ENCODE measurements around the gene HBZ.
"Not testable (repeated sequence)": the region's sequence is repeated elsewhere in the genome, so short reads cannot be mapped to it uniquely, and the experiment has no call there.

Gene HBZ

GRCh38 chr16:165539-166374 is 13.3 kb downstream of the HBZ start, which contains the start of gene HBM:
Gene HBM (plus strand): TSS chr16:165978. CDS start chr16:165998, 20 bp downstream.
- no peak for DNase-seq

GRCh38 chr16:166375-167121 is 14.1 kb downstream of the HBZ start:
- DNase-seq: no peak

GRCh38 chr16:167122-167690 is 14.8 kb downstream of the HBZ start:
- DNase-seq: no peak

- DNase-seq: no peak
Observed at GRCh38 chr16:168424-168823, 16.0 kb downstream of the HBZ start.

GRCh38 chr16:169014-169413 is 16.6 kb downstream of the HBZ start:
- DNase-seq: no peak

GRCh38 chr16:170088-170507 is 17.7 kb downstream of the HBZ start:
- not testable (repeated sequence) for DNase-seq

GRCh38 chr16:170788-171187 is 18.3 kb downstream of the HBZ start:
- DNase-seq: no peak

GRCh38 chr16:172374-172941 is 20.0 kb downstream of the HBZ start, which contains the start of gene HBA2:
Gene HBA2 (plus strand): TSS chr16:172876. CDS start chr16:172913, 37 bp downstream.
- not testable (repeated sequence) for DNase-seq

- DNase-seq: not testable (repeated sequence)
Observed at GRCh38 chr16:173211-173854, 20.9 kb downstream of the HBZ start.

- DNase-seq: not testable (repeated sequence)
Observed at GRCh38 chr16:173928-174769, 21.7 kb downstream of the HBZ start.

GRCh38 chr16:175011-175949 is 22.8 kb downstream of the HBZ start:
- DNase-seq: no peak

GRCh38 chr16:176006-176405 is 23.6 kb downstream of the HBZ start:
- DNase-seq: not testable (repeated sequence)

- not testable (repeated sequence) for DNase-seq
Observed at GRCh38 chr16:176477-177382, 24.3 kb downstream of the HBZ start, which contains the start of gene HBA1. Gene HBA1 (plus strand): TSS chr16:176680. CDS start chr16:176717, 37 bp downstream.

- DNase-seq: no peak
Observed at GRCh38 chr16:177394-177822, 25.0 kb downstream of the HBZ start.

- no peak for DNase-seq
Observed at GRCh38 chr16:177981-178667, 25.7 kb downstream of the HBZ start.

GRCh38 chr16:178668-179015 is 26.2 kb downstream of the HBZ start:
- no peak for DNase-seq

GRCh38 chr16:179211-180092 is 27.0 kb downstream of the HBZ start:
- no peak for DNase-seq

Data from activated effector memory CD4-positive, alpha-beta T cell treated with Interleukin-2 at 50 U/mL for 16 hours (primary cell).